Subcutaneous adipose tissue (tissue), 4 donors: ENCODE measurements around the gene C20orf144. TPM values are rescaled to one million over a fixed set of nuclear protein-coding genes. Genes with fewer than 3 reads are reported as not detected.

Experiments used
- CTCF ChIP-seq: fragments of 450-650 bp; IDR thresholded peaks from one replicate; pipeline ENCODE4 v1.5.1; 2016; ENCODE audit warnings: low read depth, mild to moderate bottlenecking, control low read depth, antibody characterized with exemption, moderate library complexity
- total RNA-seq, 4 donors: library from RNA; depleted of rRNA; stranded (reverse); fragments of >200 nt; gene quantifications; one replicate each; pipeline ENCODE4 v1.1.0, GENCODE V29; 2016

The C20orf144 gene
- total RNA-seq = not detected

DNA sequence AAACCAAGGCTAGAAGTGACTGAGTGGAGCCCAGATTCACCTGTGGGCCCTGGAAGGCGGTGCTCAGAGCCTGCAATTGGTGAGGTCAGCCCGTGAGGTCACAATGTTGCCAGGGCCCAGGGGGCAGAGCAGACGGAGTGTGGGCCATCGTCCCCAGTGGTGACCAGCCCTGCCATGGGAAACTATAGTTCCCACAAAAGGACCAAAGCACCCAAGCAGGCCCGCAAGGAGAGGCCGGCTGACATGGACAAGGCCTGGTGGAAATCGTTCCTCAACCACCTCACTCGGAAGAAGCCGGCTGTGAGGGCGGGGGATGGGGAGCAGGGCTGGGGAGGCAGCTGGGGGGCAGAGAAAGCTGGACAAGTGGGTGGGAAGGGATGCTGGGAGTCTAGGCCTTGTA, at the start of gene C20orf144:
Gene C20orf144, plus strand, starts transcription at position 156 of the 400 bp plus-strand sequence. Its CDS starts 19 bp downstream, at position 175.
- TF ChIP-seq CTCF = no peak

- no peak for TF ChIP-seq CTCF
Measured at GRCh38 chr20:33621717-33622400, 40.3 kb upstream of the C20orf144 start.

GRCh38 chr20:33622705-33623365, 39.3 kb upstream of the C20orf144 start:
- no peak for TF ChIP-seq CTCF

DNA sequence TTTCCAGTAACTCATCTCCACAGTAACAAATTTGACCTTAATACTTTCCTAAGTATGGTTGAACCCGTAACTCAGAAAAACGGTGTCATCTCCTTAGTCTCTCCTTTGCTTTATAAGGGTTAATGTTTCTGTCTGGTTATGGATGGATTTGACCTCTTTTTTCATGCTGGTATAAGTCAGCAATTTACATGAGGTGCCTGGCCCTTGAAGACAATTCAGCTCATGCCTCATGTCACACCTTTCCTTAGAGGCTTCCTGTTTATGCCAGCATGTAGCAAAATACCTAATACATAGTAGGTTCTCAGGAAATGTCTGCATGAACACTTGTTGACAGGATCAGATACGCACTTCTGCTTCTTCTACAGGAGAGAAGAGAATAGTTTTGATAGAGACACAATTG, 37.7 kb upstream of the C20orf144 start:
- TF ChIP-seq CTCF = no peak

DNA sequence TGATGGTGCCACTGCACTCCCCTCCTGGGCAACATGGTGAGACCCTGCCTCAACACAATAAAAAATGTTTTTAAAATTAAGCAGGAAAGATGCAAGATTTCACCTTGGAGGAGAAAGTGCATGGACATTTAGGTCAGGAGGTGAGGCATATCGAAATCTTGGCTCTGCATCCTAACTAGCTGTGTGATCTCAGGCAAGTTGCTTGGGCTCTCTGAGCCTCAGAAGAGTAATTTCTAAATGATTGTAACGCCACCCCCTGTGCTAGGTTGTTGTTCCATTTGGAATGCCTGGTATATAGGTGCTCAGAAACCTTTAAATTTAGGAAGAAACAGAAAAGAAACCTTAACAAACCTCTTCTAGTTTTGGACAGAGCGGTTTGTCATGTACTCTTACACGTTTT, 35.9 kb upstream of the C20orf144 start:
- TF ChIP-seq CTCF = no peak

GRCh38 chr20:33627577-33628216, 34.4 kb upstream of the C20orf144 start:
- no peak for TF ChIP-seq CTCF

DNA sequence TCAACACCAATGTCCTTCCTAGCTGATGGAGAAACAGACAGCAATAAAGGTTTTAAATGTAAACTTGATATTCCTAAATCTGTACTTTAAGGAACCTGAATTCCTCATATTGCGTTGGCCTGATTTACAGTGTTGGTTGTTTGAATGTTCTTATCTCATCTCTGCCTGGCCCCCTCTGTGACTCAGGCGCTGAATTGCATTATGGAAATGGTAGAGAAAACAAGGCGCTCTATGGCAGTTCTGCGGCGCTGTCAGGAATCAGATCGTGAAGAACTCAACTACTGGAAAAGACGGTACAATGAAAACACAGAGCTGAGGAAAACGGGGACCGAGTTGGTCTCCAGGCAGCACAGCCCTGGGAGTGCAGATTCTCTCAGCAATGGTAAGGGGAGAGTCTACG, 32.6 kb upstream of the C20orf144 start:
- no peak for TF ChIP-seq CTCF
